SJSA1 (cell line): ENCODE measurements around the gene MAT2A. TPM values are rescaled to one million over a fixed set of nuclear protein-coding genes. Genes with fewer than 3 reads are reported as not detected.
A peak's percentile ranks its signal among the peaks of the same experiment; 100 is the strongest.

Source experiments
- DNase-seq, 2 experiments: peaks; one replicate each; pipeline ENCODE4 v3.0.0-alpha.2; 2015 to 2020; ENCODE audit warnings: low spot score in 2 of 2, low read depth in 1 of 2
- H3K27ac ChIP-seq: fragments of 250-450 bp; sonication (Bioruptor Pico); 2 replicates; pipeline ENCODE4 v1.5.1; 2020; ENCODE audit warnings: mild to moderate bottlenecking, moderate library complexity
- H3K27me3 ChIP-seq: fragments of 250-450 bp; sonication (Bioruptor Pico); replicated peaks from 2 replicates; pipeline ENCODE4 v1.5.1; 2020; ENCODE audit warnings: mild to moderate bottlenecking, moderate library complexity
- H3K36me3 ChIP-seq: fragments of 250-450 bp; sonication (Bioruptor Pico); 2 replicates; pipeline ENCODE4 v1.5.1; 2020; ENCODE audit warnings: mild to moderate bottlenecking
- H3K4me1 ChIP-seq: fragments of 250-450 bp; sonication (Bioruptor Pico); replicated peaks from 2 replicates; pipeline ENCODE4 v1.6.1; 2021; ENCODE audit warnings: mild to moderate bottlenecking
- H3K4me3 ChIP-seq: fragments of 250-450 bp; sonication (Bioruptor Pico); 2 replicates; pipeline ENCODE4 v1.5.1; 2020; ENCODE audit warnings: mild to moderate bottlenecking
- H3K9me3 ChIP-seq: fragments of 250-450 bp; sonication (Bioruptor Pico); replicated peaks from 2 replicates; pipeline ENCODE4 v1.5.1; 2020; ENCODE audit warnings: mild to moderate bottlenecking
- total RNA-seq: library from RNA; depleted of rRNA; stranded (reverse); fragments of >200 nt; shearing (Covaris generic); gene quantifications from 2 replicates; pipeline ENCODE4 v1.2.3, GENCODE V29; 2014; rRNA removed

The MAT2A gene
- total RNA-seq, result 84.2 and 92.7 TPM in 2 replicates

DNA sequence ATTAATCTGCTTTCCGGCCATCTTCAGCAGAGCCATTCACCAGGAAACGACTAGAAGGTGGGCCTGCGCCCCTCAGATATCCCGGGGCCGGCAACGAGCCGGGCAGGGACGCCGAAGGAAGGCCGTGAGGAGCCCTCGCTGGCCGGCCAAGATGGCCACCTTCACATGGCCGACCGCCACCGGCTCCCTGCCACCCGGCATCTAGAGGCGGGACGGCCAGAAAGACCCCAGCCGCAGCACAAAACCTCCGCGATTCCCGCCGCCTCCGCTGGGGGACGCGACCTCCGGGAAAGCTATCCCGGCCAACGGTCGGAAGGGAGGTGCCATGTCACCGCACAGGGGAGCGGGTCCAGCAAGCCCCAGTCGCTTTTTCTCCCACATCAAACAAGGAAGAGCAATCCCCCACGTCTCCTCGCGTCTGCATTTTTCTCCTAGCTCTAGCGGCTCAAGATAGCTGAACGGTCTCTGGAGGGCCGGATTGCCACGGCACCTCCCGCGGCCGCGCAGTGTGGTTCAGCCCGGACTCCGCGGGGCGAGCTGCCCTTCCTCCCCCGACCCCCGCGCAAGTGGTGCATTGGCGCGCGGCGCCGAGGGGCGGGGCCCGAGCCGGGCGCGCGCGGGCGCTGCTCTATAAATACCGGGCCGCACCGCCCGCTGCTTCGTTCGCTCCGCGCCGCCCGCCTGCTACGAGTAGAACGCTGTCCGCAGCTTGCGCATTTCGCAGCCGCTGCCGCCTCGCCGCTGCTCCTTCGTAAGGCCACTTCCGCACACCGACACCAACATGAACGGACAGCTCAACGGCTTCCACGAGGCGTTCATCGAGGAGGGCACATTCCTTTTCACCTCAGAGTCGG is at the start of gene MAT2A:
TSS of gene MAT2A (plus strand) at position 662 of the 854 bp plus-strand sequence. CDS start at position 782, 120 bp downstream.
- Histone ChIP-seq H3K36me3 (peaks cover 52% of the 10 kb centered on the region), H3K4me3 (peak within 1 kb of the TSS; percentile 94), H3K9me3 (no peaks in the 10 kb centered on the region), H3K27me3 (no peaks in the 10 kb centered on the region), H3K4me1 (peaks cover 35% of the 10 kb centered on the region), H3K27ac (peak within 1 kb of the TSS; percentile 100)
- DNase-seq, result peak; percentile 97 to 99

- Histone ChIP-seq H3K4me1 (no peaks in the 10 kb centered on the region), H3K27me3 (no peaks in the 10 kb centered on the region), H3K27ac (no peak overlapping the region), H3K4me3 (no peak overlapping the region), H3K9me3 (0 out of 2 replicates have a peak, but pooled peaks cover 2% of the 10 kb centered on the region), H3K36me3 (no peaks in the 10 kb centered on the region)
- DNase-seq, result no peak
Measured at GRCh38 chr2:85490861-85491755, 47.9 kb upstream of the MAT2A start.

- Histone ChIP-seq H3K27ac (no peak overlapping the region), H3K27me3 (no peaks in the 10 kb centered on the region), H3K36me3 (no peaks in the 10 kb centered on the region)
Measured at GRCh38 chr2:85496436-85496835, 42.5 kb upstream of the MAT2A start.

DNA sequence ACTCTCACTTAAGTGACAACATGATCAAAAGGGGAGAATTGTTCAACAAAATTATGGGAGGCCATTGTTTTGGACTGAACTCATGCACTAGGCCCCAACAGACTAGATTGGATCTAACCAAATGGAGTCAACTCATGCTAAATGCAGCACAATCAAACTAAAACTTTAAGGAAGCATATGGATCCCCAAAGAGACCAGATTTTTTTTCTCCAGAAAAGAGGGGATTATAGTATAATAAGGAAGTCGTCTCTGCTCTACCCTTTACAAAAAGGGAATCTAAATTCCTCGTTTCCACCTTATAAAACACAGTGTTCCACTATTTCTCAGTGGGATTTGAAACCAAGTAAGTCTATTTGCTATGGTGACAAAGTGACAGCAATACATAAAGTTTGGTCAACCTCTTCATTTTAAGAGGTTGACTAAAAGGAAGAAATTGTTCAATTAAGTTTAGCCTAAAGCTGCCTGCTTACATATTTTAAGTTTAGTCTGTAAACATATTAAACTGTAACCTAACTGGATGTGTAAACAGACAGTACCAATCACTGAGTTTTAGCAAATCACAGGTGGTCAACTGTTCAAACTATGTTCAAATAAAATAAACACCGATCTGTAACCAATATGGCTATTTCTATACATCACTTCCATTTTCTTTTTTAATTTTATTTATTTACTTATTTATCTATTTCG is 40.9 kb upstream of the MAT2A start:
- Histone ChIP-seq H3K27ac (no peak overlapping the region), H3K4me1 (peaks cover 11% of the 10 kb centered on the region), H3K9me3 (no peaks in the 10 kb centered on the region), H3K27me3 (no peaks in the 10 kb centered on the region), H3K36me3 (no peaks in the 10 kb centered on the region), H3K4me3 (no peak overlapping the region)
- no peak for DNase-seq

More at GRCh38 chr2:85496436-85496835, 42.5 kb upstream of the MAT2A start:
- Histone ChIP-seq H3K4me3 (no peak overlapping the region), H3K4me1 (peaks cover 11% of the 10 kb centered on the region), H3K9me3 (no peaks in the 10 kb centered on the region)
- no peak for DNase-seq

DNA sequence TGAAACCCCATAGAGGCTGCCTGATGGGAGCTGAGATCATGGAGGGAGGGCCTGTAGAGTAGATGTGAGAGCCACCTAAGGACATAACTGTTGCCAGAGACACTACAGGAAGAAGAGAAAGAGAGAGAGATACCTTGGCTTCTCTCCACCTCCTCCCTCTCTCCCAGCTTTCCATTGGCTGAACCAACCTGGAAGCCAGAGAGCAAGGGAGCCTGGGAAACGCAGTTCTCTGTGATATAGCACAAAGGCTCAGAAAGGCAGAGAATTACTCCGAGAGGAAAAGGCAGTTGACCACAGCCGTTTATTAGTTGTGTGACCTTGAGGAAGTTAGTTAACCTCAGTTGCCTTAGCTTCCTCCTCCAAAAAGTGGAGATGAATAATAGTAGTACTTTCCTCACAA is 37.7 kb upstream of the MAT2A start:
- peaks cover 32% of the 10 kb centered on the region for H3K4me1 ChIP-seq

GRCh38 chr2:85502720-85503119 is 36.2 kb upstream of the MAT2A start:
- Histone ChIP-seq H3K4me3 (no peak overlapping the region), H3K27me3 (no peaks in the 10 kb centered on the region), H3K4me1 (peaks cover 46% of the 10 kb centered on the region), H3K36me3 (no peaks in the 10 kb centered on the region), H3K9me3 (no peaks in the 10 kb centered on the region), H3K27ac (no peak overlapping the region)
- DNase-seq, result no peak

More for the DNA sequence above, 37.7 kb upstream of the MAT2A start:
- Histone ChIP-seq H3K27ac (no peak overlapping the region), H3K9me3 (no peaks in the 10 kb centered on the region), H3K4me3 (no peak overlapping the region), H3K36me3 (no peaks in the 10 kb centered on the region), H3K27me3 (no peaks in the 10 kb centered on the region)
- no peak for DNase-seq

DNA sequence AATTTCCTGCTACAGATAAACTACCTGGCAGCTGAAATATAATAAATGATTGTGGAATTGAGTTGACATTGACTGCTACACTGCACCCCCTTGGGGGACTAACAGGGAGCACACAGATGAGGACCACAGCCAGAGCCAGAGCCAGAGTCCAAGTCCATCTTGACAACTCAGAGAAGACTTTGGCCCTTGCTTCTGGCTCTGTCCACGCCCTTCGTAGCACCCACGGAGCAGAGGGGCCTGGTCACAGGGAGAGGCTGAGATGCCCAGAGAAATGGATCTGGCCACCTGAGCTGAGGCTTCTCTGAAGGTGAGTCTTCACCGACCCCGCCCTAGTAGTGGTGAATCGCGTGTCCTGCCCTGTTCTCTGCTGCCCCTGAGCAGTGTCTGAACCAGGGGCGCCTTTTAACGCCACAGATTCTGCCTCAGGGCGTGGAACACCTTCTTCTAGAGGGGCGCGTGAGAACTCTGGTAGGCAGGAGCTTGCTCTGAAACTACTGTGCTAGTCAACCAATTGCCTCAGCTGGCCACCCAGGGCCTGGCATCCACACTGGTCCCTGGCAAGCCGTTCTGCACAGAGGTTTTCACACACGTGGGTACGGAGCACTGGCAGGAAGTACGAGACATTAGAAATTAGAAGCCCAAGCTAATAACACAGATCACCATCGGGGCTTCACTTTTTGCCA is 35.7 kb upstream of the MAT2A start:
- Histone ChIP-seq H3K9me3 (no peaks in the 10 kb centered on the region), H3K36me3 (no peaks in the 10 kb centered on the region), H3K4me1 (peaks cover 48% of the 10 kb centered on the region), H3K27ac (no peak overlapping the region), H3K4me3 (no peak overlapping the region), H3K27me3 (no peaks in the 10 kb centered on the region)
- DNase-seq, result no peak

DNA sequence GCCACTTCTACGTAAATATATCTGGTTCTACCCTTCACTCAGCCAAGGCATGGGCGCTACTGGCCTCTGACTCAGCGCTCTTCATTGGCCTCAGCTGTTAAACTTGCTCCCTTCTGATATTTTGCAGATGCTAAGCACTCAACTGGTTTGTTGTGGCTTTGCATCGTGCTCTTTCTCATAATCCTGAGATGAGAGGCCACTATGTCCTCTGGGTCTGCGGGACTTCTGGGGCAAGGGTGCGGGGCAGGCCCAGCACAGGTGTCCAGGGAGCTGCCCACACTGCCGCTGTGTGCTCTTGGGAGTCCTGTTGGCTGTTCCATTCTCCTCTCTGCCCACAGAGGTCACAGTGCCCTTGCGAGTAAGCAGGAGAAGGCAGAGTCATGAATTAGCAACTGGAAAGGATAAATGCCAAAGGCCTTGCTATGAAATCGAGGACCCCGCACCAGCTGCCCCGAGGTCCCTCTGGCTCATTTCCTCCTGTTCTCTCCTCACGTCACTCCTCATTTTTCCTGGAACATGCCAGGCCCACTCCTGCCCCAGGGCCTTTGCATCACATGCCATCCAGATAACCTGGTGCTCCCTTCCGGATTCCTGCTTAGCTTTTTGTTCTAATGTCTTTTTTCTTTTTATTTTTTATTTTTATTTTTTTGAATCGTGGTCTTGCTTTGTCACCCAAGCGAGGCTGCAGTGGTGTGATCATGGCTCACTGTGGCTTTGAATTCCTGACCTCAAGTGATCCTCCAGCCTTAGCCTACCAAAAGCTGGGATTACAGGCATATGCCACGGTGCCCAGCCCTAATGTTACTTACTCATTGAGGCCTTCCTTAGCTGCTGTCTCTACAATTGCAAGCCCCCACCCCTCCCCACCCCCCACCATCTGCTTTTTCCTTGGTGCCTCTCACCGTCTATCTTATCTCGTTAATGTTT is 34.9 kb upstream of the MAT2A start:
- Histone ChIP-seq H3K36me3 (no peaks in the 10 kb centered on the region), H3K4me3 (no peak overlapping the region), H3K9me3 (no peaks in the 10 kb centered on the region), H3K4me1 (peaks cover 43% of the 10 kb centered on the region), H3K27me3 (no peaks in the 10 kb centered on the region), H3K27ac (no peak overlapping the region)
- DNase-seq, result no peak

- no peak overlapping the region for H3K4me3 ChIP-seq
- no peaks in the 10 kb centered on the region for H3K27me3 ChIP-seq
- peak overlapping the region; percentile 21; the same call in 1 of the 2 replicates for H3K27ac ChIP-seq
- H3K9me3 ChIP-seq, result no peaks in the 10 kb centered on the region
- peaks cover 37% of the 10 kb centered on the region for H3K4me1 ChIP-seq
- no peaks in the 10 kb centered on the region for H3K36me3 ChIP-seq
- DNase-seq, result peak; percentile 45 to 67
Measured at GRCh38 chr2:85504778-85505261, 34.1 kb upstream of the MAT2A start.

GRCh38 chr2:85505551-85506238 is 33.3 kb upstream of the MAT2A start:
- no peaks in the 10 kb centered on the region for H3K9me3 ChIP-seq
- H3K27ac ChIP-seq, result peak overlapping the region; percentile 21; the same call in 1 of the 2 replicates
- H3K4me3 ChIP-seq, result no peak overlapping the region
- peaks cover 37% of the 10 kb centered on the region for H3K4me1 ChIP-seq
- H3K27me3 ChIP-seq, result no peaks in the 10 kb centered on the region
- no peaks in the 10 kb centered on the region for H3K36me3 ChIP-seq
- DNase-seq, result no peak

DNA sequence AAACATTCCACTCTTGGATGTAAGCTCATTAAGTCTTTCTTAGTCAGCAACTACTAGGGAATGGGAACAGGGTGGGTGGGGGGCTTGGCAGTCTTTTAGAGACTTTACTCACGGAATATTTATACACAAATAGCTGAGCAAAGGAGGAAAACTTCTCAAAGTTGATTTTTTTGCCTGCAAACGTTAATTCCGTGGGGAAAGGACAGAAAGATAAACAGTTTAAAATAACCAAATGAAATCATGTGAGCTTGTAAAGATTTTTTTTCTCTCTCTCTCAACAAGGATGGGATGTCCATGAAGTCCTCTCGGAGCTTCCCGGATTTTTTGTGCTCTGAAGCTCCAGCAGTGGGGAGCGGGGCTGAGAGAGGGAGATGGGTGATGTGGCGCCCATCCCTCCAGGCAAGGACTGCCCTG is 32.2 kb upstream of the MAT2A start:
- peaks cover 37% of the 10 kb centered on the region for H3K4me1 ChIP-seq
- no peaks in the 10 kb centered on the region for H3K9me3 ChIP-seq
- H3K27ac ChIP-seq, result peak overlapping the region; percentile 28

More for the DNA sequence above, 32.2 kb upstream of the MAT2A start:
- Histone ChIP-seq H3K36me3 (no peaks in the 10 kb centered on the region), H3K27me3 (no peaks in the 10 kb centered on the region), H3K4me3 (no peak overlapping the region)
- peak; percentile 62 to 70 for DNase-seq
